Body of pancreas (tissue), 4 donors: ENCODE measurements around the gene DUSP16. TPM values are rescaled to one million over a fixed set of nuclear protein-coding genes. Genes with fewer than 3 reads are reported as not detected.

ENCODE experiments used
- ATAC-seq: fragments of 150-250 bp; one replicate; pipeline ENCODE4 v1.9.1; 2016
- DNase-seq, 4 donors: peaks; one replicate each; pipeline ENCODE4 v3.0.0-alpha.2; 2019
- H3K27ac ChIP-seq, 4 donors: fragments of 200-600 bp; sonication (generic); 1 replicate in 3 of 4; 2 replicates in 1 of 4; pipeline versions ENCODE4 v1.5.1 to v1.6.1; 2016 to 2019; ENCODE audit warnings: mild to moderate bottlenecking in 1 of 4, mixed read lengths in 1 of 4, moderate library complexity in 1 of 4
- H3K27me3 ChIP-seq, 2 donors: fragments of 200-600 bp; sonication (generic); one replicate each; pipeline ENCODE4 v1.6.0; 2016; ENCODE audit warnings: mild to moderate bottlenecking in 1 of 2
- H3K36me3 ChIP-seq, 2 donors: fragments of 200-600 bp; sonication (generic); replicated peaks in 1 of 2; 2 replicates each; pipeline ENCODE4 v1.5.1; 2016; ENCODE audit warnings: low read depth in 2 of 2; ENCODE audit not compliant: insufficient read depth in 1 of 2
- H3K4me1 ChIP-seq: fragments of 200-600 bp; sonication (generic); one replicate; pipeline ENCODE4 v1.6.0; 2016
- H3K4me3 ChIP-seq, 2 donors: fragments of 200-600 bp; sonication (generic); 1 replicate in 1 of 2; 2 replicates in 1 of 2; pipeline ENCODE4 v1.5.1; 2016 to 2019
- H3K9me3 ChIP-seq, 3 donors: fragments of 200-600 bp; sonication (generic); 1 replicate in 2 of 3; 2 replicates in 1 of 3; pipeline ENCODE4 v1.5.1; 2016
- POLR2A ChIP-seq, 3 donors: fragments of 450-650 bp; IDR thresholded peaks; one replicate each; pipeline ENCODE4 v1.6.1; 2016; ENCODE audit warnings: antibody characterized with exemption in 3 of 3, mild to moderate bottlenecking in 2 of 3
- WGBS, 2 donors: methylation state at CpG; one replicate each; pipeline ENCODE4 v1.1.5; 2017; 5-methylcytosine and 5-hydroxymethylcytosine counted together
- intact Hi-C: fragments of 100-400 bp; cut with DNase I; formaldehyde crosslinking; loops from one replicate; pipeline ENCODE4 v1.15.1; 2023
- total RNA-seq, 2 donors: library from RNA; depleted of rRNA; stranded (reverse); fragments of >200 nt; gene quantifications; one replicate each; pipeline ENCODE4 v1.1.0, GENCODE V29; 2016
- TF ChIP-seq, protein P1 (sequence below), 7 experiments: fragments of 450-650 bp in 4 of 7; fragments of 200-600 bp in 3 of 7; sonication (generic) in 3 of 7; IDR thresholded peaks; one replicate each; pipeline ENCODE4 v1.5.1; 2016 to 2019; ENCODE audit warnings: antibody characterized with exemption in 7 of 7

DUSP16 gene
- total RNA-seq, 2 donors from 2014 or later: 30.3 to 32.9 TPM

DNA sequence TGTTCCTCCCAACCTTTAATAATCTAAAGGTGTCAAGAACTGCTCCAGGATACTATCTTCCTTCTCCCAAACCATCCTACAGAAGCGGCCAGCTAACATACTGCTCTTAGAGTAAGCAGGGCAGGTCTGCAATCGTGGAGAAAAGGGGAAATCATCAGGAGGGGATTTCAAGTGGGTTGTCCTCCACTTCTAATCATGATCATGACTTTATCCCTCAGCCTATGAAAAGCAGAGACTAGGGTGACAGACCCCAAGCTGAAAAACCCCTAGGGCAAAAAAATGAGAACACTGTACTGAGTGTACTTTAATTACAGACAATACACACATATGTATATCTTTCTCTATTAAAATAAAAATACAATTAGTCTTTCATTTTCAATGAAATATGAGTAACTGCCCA lies 13.9 kb downstream of the DUSP16 start:
- intact Hi-C loops: no loop called here
- WGBS, 2 donors: 73 to 80% methylated on average over 2 of the region's 2 CpGs
- ATAC-seq: no peak
- Histone ChIP-seq H3K4me1 (peaks cover 27% of the 10 kb centered on the region), H3K36me3 (peaks cover 0 to 2% of the 10 kb centered on the region in 2 donors), H3K9me3 (no peaks in the 10 kb centered on the region), H3K27me3 (no peaks in the 10 kb centered on the region), H3K27ac (no peak overlapping the region), H3K4me3 (no peak overlapping the region)
- no peak for TF ChIP-seq POLR2A (IDR thresholded peaks at IDR 0.05)
- TF ChIP-seq, protein P1, sequence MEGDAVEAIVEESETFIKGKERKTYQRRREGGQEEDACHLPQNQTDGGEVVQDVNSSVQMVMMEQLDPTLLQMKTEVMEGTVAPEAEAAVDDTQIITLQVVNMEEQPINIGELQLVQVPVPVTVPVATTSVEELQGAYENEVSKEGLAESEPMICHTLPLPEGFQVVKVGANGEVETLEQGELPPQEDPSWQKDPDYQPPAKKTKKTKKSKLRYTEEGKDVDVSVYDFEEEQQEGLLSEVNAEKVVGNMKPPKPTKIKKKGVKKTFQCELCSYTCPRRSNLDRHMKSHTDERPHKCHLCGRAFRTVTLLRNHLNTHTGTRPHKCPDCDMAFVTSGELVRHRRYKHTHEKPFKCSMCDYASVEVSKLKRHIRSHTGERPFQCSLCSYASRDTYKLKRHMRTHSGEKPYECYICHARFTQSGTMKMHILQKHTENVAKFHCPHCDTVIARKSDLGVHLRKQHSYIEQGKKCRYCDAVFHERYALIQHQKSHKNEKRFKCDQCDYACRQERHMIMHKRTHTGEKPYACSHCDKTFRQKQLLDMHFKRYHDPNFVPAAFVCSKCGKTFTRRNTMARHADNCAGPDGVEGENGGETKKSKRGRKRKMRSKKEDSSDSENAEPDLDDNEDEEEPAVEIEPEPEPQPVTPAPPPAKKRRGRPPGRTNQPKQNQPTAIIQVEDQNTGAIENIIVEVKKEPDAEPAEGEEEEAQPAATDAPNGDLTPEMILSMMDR (IDR thresholded peaks at IDR 0.05): no peak
- no peak for DNase-seq

DNA sequence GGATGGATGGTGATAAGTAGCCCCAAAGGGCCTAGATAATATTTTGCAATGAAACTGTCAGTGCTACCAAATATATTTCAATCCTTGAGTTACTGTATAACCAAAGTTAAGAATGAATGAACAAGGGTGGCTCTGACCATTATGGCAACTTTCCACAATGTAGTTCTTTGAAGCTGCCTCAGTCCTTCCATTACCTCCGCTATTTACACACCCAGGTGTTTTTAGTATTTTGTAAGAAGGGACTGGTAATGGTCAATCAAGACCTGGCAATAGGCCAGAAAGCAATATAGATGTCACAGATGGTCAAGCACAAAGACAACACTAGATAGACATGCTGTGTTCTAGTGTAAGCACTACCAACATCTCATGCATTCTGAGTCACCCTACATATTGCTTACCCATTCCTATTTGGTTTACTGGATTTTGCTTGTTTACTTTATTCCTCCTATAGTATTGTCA lies 16.3 kb downstream of the DUSP16 start:
- H3K9me3 ChIP-seq: no peaks in the 10 kb centered on the region
- ATAC-seq: peak; percentile 33
- WGBS, 2 donors: 46 to 63% methylated on average over 1 of the region's 1 CpG

DNA sequence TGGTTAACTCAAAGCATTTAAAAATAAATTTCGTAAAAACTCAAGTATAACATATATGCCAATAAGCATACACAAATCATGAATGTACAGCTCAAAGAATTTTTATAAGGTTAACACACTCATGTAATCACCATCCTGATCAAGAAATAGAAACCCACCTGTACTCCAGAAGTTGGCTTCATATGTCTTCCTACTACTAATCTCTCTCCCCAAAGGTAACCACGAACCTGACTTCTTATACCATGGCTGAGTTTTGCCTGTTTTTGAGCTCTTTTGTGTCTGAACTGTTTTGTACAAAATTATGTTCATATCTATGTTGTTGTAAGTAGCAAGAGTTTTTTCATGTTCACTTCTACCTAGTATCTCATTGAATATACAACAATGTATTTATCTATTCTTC lies 18.7 kb downstream of the DUSP16 start:
- no peak overlapping the region for H3K4me3 ChIP-seq
- TF ChIP-seq, protein P1 (IDR thresholded peaks at IDR 0.05): no peak
- no peak for TF ChIP-seq POLR2A (IDR thresholded peaks at IDR 0.05)
- no peak for ATAC-seq
- no peaks in the 10 kb centered on the region for H3K27me3 ChIP-seq
- intact Hi-C loops: no loop called here
- no peak overlapping the region for H3K27ac ChIP-seq
- no peak for DNase-seq
- no peaks in the 10 kb centered on the region for H3K36me3 ChIP-seq
- peaks cover 15% of the 10 kb centered on the region for H3K4me1 ChIP-seq
- WGBS, 2 donors: 82 to 90% methylated on average over 2 of the region's 2 CpGs
- H3K9me3 ChIP-seq: no peaks in the 10 kb centered on the region

More for the DNA sequence above, 16.3 kb downstream of the DUSP16 start:
- H3K27me3 ChIP-seq: no peaks in the 10 kb centered on the region
- no peak for TF ChIP-seq POLR2A (IDR thresholded peaks at IDR 0.05)
- TF ChIP-seq, protein P1 (IDR thresholded peaks at IDR 0.05): no peak
- DNase-seq: no peak
- H3K27ac ChIP-seq: peak overlapping the region in 2 of 4 donors; percentile 5 to 28
- intact Hi-C loops: no loop called here
- peaks cover 15% of the 10 kb centered on the region for H3K4me1 ChIP-seq
- H3K36me3 ChIP-seq: no peaks in the 10 kb centered on the region
- no peak overlapping the region for H3K4me3 ChIP-seq

DNA sequence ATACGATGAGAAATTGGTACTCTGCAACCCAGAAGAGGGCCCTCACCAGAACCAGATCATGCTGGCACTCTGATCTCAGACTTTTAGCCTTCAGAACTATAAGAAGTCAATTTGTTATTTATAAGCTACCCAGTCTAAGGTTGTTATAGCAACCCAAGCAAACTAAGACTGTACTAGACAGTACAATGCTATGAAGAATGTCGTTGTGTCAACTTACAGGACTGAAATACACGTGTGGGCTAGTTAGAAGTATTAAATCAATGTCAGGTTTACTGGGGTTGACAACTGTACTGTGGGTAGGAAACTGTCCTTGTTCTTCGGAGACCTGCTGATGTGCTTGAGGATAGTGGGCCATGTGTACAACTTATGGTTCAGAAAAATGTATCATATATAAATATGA lies 19.7 kb downstream of the DUSP16 start:
- peaks cover 24% of the 10 kb centered on the region for H3K4me1 ChIP-seq

DNA sequence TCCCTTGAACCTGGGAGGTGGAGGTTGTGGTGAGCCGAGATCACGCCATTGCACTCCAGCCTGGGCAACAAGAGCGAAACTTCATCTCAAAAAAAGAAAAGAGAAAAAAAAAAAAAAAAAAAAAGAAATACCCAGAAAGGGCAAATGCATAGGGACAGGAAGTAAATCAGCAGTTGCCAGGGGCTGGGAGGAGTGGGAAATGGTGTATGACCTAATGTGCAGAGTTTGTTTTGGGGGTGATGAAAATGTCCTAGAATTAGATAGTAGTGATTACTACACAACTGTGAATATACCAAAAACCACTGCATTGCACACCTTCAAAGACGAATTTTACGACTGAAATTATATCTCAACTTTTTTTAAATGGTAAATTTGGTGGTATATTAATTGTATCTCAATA lies 20.4 kb downstream of the DUSP16 start:
- no peaks in the 10 kb centered on the region for H3K27me3 ChIP-seq
- no peaks in the 10 kb centered on the region for H3K36me3 ChIP-seq
- DNase-seq (no peak), ATAC-seq (no peak)
- TF ChIP-seq POLR2A (IDR thresholded peaks at IDR 0.05): no peak
- TF ChIP-seq, protein P1 (IDR thresholded peaks at IDR 0.05): no peak
- H3K4me3 ChIP-seq: no peak overlapping the region
- no peaks in the 10 kb centered on the region for H3K9me3 ChIP-seq
- no peak overlapping the region for H3K27ac ChIP-seq
- 94 to 99% methylated on average over 5 of the region's 5 CpGs for WGBS, 2 donors
- intact Hi-C loops: no loop called here
- peaks cover 24% of the 10 kb centered on the region for H3K4me1 ChIP-seq

More for the DNA sequence above, 19.7 kb downstream of the DUSP16 start:
- no peak for DNase-seq
- no peaks in the 10 kb centered on the region for H3K9me3 ChIP-seq
- no peak overlapping the region for H3K27ac ChIP-seq
- H3K36me3 ChIP-seq: no peaks in the 10 kb centered on the region
- WGBS, 2 donors: 66 to 73% methylated on average over 4 of the region's 4 CpGs
- no peaks in the 10 kb centered on the region for H3K27me3 ChIP-seq
- TF ChIP-seq POLR2A (IDR thresholded peaks at IDR 0.05): no peak
- TF ChIP-seq, protein P1 (IDR thresholded peaks at IDR 0.05): no peak
- no peak overlapping the region for H3K4me3 ChIP-seq
- peak; percentile 49 for ATAC-seq
- intact Hi-C loops: no loop called here
